Hematopoietic multipotent progenitor cell (in vitro differentiated cells): ENCODE data around the gene DNAAF8. TPM values are rescaled to one million over a fixed set of nuclear protein-coding genes. Genes with fewer than 3 reads are reported as not detected.

Experiments used
- DNase-seq, 3 donors: peaks; one replicate each; pipeline ENCODE4 v3.0.0-alpha.2; 2011 to 2015; ENCODE audit warnings: low read depth in 2 of 3, low spot score in 2 of 3
- small RNA-seq: library from RNA; depleted of rRNA; stranded (forward); fragments of <200 nt; gene quantifications from one replicate; pipeline ENCODE3, GENCODE V24; 2012
- total RNA-seq: library from RNA; depleted of rRNA; stranded (reverse); fragments of >200 nt; gene quantifications from one replicate; pipeline ENCODE4 v1.2.3, GENCODE V29; 2012

The DNAAF8 gene
- total RNA-seq, 1 donor, result 0.54 TPM

GRCh38 chr16:4797805-4798252 lies 63.5 kb downstream of the DNAAF8 start:
- no peak for DNase-seq

- DNase-seq, result no peak
Observed at GRCh38 chr16:4798456-4798855, 64.1 kb downstream of the DNAAF8 start.

Small RNA genes within 50 kb of the gene (small RNA-seq; reads per million reads assigned to genes)
- gene RF00017, result not detected

Other genes starting within 250 kb of the DNAAF8 start
- 24.0 TPM for gene CDIP1, start 195.8 kb upstream of the DNAAF8 start, total RNA-seq
- gene C16orf96, start 178.2 kb upstream of the DNAAF8 start, total RNA-seq, result 0.27 TPM
- 30.4 TPM for gene UBALD1, start 119.6 kb upstream of the DNAAF8 start, total RNA-seq
- 93.2 TPM for gene MGRN1, start 109.7 kb upstream of the DNAAF8 start, total RNA-seq
- gene NUDT16L1, start 41.0 kb upstream of the DNAAF8 start, total RNA-seq, result 48.7 TPM
- gene ANKS3, start 266 bp upstream of the DNAAF8 start, total RNA-seq, result 22.1 TPM
- gene ZNF500, start 32.6 kb downstream of the DNAAF8 start, total RNA-seq, result 27.5 TPM
- not detected for gene SEPTIN12, start 53.8 kb downstream of the DNAAF8 start, total RNA-seq
- gene SMIM22, start 60.8 kb downstream of the DNAAF8 start, total RNA-seq, result not detected
- 28.5 TPM for gene ROGDI, start 68.1 kb downstream of the DNAAF8 start, total RNA-seq
- 39.6 TPM for gene GLYR1, start 112.8 kb downstream of the DNAAF8 start, total RNA-seq
- gene UBN1, start 112.9 kb downstream of the DNAAF8 start, total RNA-seq, result 30.4 TPM
- gene PPL, start 202.6 kb downstream of the DNAAF8 start, total RNA-seq, result 0.81 TPM
- gene SEC14L5, start 223.8 kb downstream of the DNAAF8 start, total RNA-seq, result under 0.01 TPM